LNCAP (cell line): ENCODE data around the gene PSD.

Source experiments
- CTCF ChIP-seq: fragments of 450-650 bp; IDR thresholded peaks from 2 replicates; pipeline ENCODE4 v1.5.1; 2017; ENCODE audit warnings: mild to moderate bottlenecking

Gene PSD

DNA sequence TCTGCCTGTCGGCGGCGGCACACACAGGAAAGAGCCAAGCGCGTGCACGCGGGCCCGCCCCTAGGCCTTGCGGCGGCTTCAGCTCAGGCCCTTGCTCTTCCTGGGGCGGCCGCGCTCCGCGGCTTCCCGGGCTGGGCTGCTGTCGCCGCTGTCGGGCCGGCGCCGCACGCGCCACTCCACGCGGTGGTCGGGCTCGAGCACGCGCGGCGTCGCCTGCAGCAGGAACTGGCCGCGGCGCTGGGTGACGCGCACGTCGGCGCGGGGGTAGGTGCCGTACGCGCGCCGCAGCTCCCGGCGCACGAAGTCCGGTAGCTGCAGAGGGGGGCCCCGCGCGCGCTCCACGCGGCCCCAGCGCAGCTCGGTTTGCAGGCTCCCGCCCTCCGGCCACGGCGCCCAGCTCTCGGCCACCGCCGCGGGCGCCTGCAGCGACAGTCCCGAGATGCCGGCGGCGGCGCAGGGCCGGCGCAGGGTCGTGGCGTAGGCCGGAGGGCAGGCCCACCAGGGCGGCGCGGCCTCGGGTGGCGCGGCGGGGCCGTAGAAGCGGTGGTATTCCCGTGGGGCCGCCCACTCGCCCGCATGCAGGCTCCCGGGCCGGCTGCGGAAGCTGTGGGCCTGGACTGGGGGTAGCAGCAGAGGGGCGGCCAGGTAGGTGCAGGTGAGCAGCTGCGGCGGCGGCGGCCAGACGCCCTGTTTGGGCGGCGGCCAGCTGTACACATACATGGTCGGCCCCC is 32.0 kb upstream of the PSD start:
- no peak for TF ChIP-seq CTCF

- TF ChIP-seq CTCF, result no peak
Measured at GRCh38 chr10:102450124-102450373, 31.5 kb upstream of the PSD start.

DNA sequence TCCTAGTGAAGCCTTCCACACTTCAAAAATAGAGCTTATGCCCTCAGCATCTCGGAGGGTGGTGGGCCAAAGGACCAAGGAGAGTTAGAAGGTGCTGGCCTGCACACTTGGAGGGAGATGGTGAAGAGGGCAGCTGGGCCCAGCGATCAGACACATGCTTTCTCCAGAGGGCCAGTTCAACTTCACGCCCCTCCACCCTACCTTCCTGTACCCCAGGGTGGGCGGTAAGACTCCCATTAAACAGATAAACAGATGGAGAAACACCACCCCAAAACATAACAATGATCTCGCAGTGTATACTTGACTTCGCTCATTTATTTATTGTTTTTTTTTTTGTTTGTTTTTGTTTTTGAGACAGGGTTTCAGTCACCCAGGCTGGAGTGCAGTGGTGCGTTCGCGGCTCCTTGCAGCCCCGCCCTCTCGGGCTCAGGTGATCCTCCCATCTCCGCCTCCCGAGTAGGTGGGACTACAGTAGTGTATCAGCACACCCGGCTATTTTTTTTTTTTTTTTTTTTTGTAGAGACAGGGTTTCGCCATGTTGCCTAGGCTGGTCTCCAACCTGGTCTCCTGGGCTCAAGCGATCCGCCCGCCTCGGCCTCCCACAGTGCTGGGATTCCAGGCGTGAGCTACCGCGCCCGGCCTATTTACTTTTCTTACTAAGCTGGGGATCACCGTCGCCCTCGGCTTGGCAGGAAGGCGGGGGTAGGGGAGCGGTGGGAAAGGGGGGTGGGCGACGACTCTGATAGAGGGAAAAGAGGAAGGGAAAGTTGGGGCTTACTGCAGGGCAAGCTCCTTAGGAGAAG is 30.9 kb upstream of the PSD start:
- no peak for TF ChIP-seq CTCF

DNA sequence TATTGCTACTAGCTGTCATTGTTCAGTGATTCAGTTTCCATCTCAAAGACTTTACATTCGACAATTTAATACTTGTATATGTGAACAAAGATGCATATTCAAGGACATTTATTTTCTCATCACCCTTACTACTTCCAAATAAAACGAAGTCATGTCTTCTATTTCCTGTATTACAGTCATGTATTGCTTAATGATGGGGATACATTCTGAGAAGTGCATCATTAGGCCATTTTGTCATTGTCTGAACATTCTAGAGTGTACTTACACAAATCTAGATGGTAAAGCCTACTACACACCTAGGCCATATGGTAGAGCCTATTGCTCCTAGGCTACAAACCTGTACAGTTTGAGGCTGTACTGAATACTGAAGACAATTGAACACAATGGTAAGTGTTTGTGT is 26.3 kb upstream of the PSD start:
- no peak for TF ChIP-seq CTCF

DNA sequence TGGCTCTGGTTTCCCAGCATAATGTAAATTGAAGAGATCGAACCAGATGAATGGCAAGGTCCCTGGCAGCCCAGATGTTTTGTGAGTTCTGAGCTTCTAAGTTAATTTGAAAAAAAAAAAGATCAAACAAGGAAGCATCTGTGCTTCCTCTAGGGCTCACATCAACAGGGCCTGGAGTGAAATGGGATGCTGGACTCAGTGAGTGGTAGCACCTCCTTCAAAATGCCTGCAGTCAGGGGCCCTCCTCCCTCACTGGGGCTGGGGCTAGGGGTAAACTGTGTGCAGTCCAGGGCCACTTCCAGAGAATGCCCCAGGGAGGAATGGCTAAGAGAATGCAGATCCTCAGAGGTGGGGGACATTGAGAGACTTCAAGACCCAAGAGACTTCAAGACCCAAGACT is 19.8 kb upstream of the PSD start:
- no peak for TF ChIP-seq CTCF

GRCh38 chr10:102437515-102437914 is 18.9 kb upstream of the PSD start:
- TF ChIP-seq CTCF, result no peak

DNA sequence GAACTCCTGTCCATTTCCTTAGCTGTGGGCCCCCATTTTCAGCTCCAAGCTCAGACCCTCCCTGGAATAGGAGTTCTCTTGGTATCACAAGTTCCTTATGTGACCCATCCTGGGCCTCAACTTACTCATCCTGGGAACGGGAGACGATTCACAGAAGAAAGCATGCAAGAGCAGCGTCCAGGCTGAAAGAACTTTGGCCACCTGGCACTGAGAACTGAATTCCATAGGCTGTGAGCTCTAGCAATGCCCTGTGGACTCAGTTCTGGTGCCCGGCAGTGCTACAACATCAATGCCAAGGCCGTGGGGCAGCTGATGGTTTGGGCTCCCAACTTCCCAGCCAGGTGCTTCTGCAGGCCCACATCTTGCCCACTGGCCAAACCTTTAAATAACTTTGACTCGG is 17.7 kb upstream of the PSD start:
- no peak for TF ChIP-seq CTCF
